Upper lobe of left lung (tissue), 6 donors: ENCODE measurements around the gene LCN15. TPM values are rescaled to one million over a fixed set of nuclear protein-coding genes. Genes with fewer than 3 reads are reported as not detected.
A peak's percentile ranks its signal among the peaks of the same experiment; 100 is the strongest.

Experiments
- ATAC-seq, 2 donors: fragments of 200-7000 bp; cut with Tn5 transposase; one replicate each; pipeline ENCODE4 v1.9.1; 2022; ENCODE audit warnings: mild to moderate bottlenecking in 2 of 2, moderate library complexity in 2 of 2; ENCODE audit not compliant: low FRiP score in 2 of 2
- DNase-seq, 2 donors: peaks; one replicate each; pipeline ENCODE4 v3.0.0-alpha.2; 2019 to 2020
- H3K27ac ChIP-seq, 4 donors: fragments of 200-600 bp; sonication (generic); one replicate each; pipeline ENCODE4 v1.5.1; 2016 to 2019
- H3K27me3 ChIP-seq, 4 donors: fragments of 200-600 bp; sonication (generic); one replicate each; pipeline ENCODE4 v1.5.1; 2017 to 2019
- H3K36me3 ChIP-seq, 4 donors: fragments of 200-600 bp; sonication (generic); one replicate each; pipeline ENCODE4 v1.5.1; 2016 to 2019
- H3K4me1 ChIP-seq, 4 donors: fragments of 200-600 bp; sonication (generic); one replicate each; pipeline ENCODE4 v1.5.1; 2018 to 2019
- H3K4me3 ChIP-seq, 4 donors: fragments of 200-600 bp; sonication (generic); one replicate each; pipeline ENCODE4 v1.5.1; 2017 to 2019; ENCODE audit warnings: mild to moderate bottlenecking in 2 of 4, moderate library complexity in 1 of 4
- H3K9me3 ChIP-seq, 4 donors: fragments of 200-600 bp; sonication (generic); one replicate each; pipeline ENCODE4 v1.5.1; 2018 to 2019
- EP300 ChIP-seq, 4 donors: sonication (generic); formaldehyde crosslinking; IDR thresholded peaks; one replicate each; pipeline ENCODE4 v1.5.1; 2017; ENCODE audit warnings: antibody characterized with exemption in 4 of 4, control low read depth in 2 of 4
- POLR2A ChIP-seq, 4 donors: fragments of 450-650 bp; IDR thresholded peaks; one replicate each; pipeline ENCODE4 v1.5.1; 2016 to 2017; ENCODE audit warnings: antibody characterized with exemption in 4 of 4, mild to moderate bottlenecking in 2 of 4
- POLR2AphosphoS5 ChIP-seq, 2 donors: sonication (generic); formaldehyde crosslinking; IDR thresholded peaks; one replicate each; pipeline ENCODE4 v1.5.1; 2017; ENCODE audit warnings: antibody characterized with exemption in 2 of 2
- WGBS, 2 donors: methylation state at CpG; one replicate each; pipeline ENCODE4 v1.1.5; 2017 to 2018; 5-methylcytosine and 5-hydroxymethylcytosine counted together
- total RNA-seq, 6 donors: library from RNA; depleted of rRNA in 4 of 6; stranded (reverse); fragments of >200 nt in 4 of 6; gene quantifications; one replicate each; pipeline versions ENCODE4 v1.1.0 to v1.2.1, GENCODE V29; 2016 to 2021
- TF ChIP-seq, protein P1 (sequence below), 6 experiments: fragments of 450-650 bp in 4 of 6; fragments of 200-600 bp in 2 of 6; sonication (generic) in 2 of 6; IDR thresholded peaks; one replicate each; pipeline ENCODE4 v1.5.1; 2016 to 2019; ENCODE audit warnings: antibody characterized with exemption in 6 of 6
- donor health status: DM: no; HTN: no; CAD: no; lungs with moderate emphysema.
- donor health status: DM: no; HTN: yes; CAD: no; lungs with severe emphysema.

LCN15 gene
- total RNA-seq, 6 donors from 2014 or later = 0.23 TPM; not detected in 5

DNA sequence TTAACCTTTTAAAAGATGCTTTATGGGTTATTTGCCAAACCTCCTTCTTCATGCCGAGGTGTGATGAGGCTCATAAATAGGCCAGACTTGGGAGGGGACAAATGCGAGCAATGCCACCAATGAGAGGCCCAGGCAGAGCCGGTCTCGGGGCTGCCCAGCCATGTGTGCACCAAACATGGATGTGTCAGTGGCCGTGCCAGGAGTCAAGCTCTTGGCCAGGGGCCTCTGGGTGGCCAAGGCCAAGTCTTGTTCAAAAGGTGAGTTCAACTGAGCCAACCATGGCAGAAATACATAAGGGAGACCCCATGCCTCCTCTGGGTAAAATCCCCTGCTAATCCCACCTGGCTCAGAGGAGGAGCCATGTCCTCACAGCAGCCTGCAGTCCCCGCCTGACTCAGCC lies 10.9 kb upstream of the LCN15 start:
- Histone ChIP-seq H3K9me3 (peaks cover 0 to 8% (median 2%) of the 10 kb centered on the region in 4 donors), H3K4me1 (no peaks in the 10 kb centered on the region), H3K27ac (no peak overlapping the region), H3K27me3 (no peaks in the 10 kb centered on the region), H3K36me3 (no peaks in the 10 kb centered on the region), H3K4me3 (no peak overlapping the region)
- ATAC-seq (peak in 1 of 2 donors; percentile 34), DNase-seq (peak in 1 of 2 donors; percentile 36)
- no peak for TF ChIP-seq POLR2AphosphoS5 (IDR thresholded peaks at IDR 0.05)
- TF ChIP-seq EP300 (IDR thresholded peaks at IDR 0.05) = no peak
- TF ChIP-seq POLR2A (IDR thresholded peaks at IDR 0.05) = no peak
- TF ChIP-seq, protein P1, sequence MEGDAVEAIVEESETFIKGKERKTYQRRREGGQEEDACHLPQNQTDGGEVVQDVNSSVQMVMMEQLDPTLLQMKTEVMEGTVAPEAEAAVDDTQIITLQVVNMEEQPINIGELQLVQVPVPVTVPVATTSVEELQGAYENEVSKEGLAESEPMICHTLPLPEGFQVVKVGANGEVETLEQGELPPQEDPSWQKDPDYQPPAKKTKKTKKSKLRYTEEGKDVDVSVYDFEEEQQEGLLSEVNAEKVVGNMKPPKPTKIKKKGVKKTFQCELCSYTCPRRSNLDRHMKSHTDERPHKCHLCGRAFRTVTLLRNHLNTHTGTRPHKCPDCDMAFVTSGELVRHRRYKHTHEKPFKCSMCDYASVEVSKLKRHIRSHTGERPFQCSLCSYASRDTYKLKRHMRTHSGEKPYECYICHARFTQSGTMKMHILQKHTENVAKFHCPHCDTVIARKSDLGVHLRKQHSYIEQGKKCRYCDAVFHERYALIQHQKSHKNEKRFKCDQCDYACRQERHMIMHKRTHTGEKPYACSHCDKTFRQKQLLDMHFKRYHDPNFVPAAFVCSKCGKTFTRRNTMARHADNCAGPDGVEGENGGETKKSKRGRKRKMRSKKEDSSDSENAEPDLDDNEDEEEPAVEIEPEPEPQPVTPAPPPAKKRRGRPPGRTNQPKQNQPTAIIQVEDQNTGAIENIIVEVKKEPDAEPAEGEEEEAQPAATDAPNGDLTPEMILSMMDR (IDR thresholded peaks at IDR 0.05) = no peak
- WGBS, 2 donors = 67 to 90% methylated on average over 1 to 6 of the region's 6 CpGs

DNA sequence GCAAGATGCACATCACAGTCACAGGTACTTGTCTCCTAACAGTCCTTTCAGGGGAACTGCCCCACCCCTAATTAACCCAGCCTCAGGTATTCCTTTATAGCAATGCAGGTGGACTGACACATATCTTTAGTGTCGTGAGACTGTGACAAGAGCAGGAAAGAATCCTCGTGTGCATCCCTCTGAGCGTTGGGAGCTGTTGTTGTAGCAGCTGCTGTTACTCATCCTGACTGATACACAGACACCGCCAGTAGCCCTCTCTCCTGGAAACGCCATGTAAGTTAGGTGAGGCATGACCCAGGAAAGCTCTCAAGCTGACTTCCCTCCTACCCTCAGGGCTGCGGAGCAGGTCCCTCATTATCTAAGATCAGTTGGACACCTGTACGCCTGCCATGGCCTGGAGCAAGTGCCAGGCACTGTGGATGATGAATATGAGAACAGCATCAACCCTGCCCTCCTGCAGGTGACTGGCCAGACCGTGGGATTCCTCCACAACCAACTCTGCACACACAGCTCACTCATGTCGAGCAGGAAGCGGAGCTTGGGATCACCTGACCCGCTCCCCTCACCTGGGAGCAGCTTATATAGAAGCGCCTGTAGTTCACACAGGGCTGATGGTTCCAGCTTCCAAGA lies 10.2 kb upstream of the LCN15 start:
- DNase-seq = no peak
- WGBS, 2 donors = 96 to 100% methylated on average over 1 to 12 of the region's 12 CpGs
- Histone ChIP-seq H3K9me3 (peaks cover 0 to 8% (median 2%) of the 10 kb centered on the region in 4 donors), H3K27ac (no peak overlapping the region), H3K4me1 (peaks cover 0 to 3% (median 0%) of the 10 kb centered on the region in 4 donors), H3K27me3 (no peaks in the 10 kb centered on the region), H3K36me3 (no peaks in the 10 kb centered on the region), H3K4me3 (no peak overlapping the region)
- TF ChIP-seq, protein P1 (IDR thresholded peaks at IDR 0.05) = no peak
- no peak for TF ChIP-seq EP300 (IDR thresholded peaks at IDR 0.05)
- no peak for ATAC-seq

DNA sequence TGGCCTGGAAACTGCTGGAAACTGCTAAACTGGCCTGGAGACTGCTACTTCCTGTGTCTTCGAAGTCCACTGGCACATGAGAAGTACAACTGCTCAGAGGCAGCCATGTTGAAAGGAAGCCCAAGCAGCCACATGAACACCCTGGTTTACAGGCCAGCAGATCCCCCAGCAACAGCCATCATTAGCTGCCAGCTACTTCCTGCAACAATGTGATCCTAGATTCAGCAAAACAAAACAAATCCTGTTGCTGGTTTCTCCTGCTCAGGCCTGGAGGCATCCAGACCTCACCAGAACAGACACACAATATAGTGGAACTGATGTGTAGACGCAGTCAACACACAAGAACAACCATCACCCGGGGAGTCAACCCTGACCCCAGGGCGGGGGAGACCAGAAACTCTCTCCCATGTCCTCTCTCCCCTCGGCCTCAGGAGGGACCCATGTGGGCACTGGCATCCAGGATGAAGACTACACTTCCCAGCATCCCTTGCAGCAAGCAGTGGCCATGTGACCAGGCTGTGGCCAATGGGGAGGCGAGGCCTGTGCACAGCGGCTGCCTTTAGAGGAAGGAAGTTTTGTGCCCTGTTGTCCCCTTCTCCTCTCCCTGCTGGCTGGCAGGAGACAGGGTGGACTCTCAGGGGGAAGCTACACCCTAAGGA lies 9.2 kb upstream of the LCN15 start:
- no peaks in the 10 kb centered on the region for H3K27me3 ChIP-seq
- H3K9me3 ChIP-seq = peaks cover 0 to 8% (median 2%) of the 10 kb centered on the region in 4 donors
- no peak overlapping the region for H3K27ac ChIP-seq
- H3K4me3 ChIP-seq = no peak overlapping the region
- TF ChIP-seq POLR2A (IDR thresholded peaks at IDR 0.05) = no peak
- TF ChIP-seq POLR2AphosphoS5 (IDR thresholded peaks at IDR 0.05) = no peak
- TF ChIP-seq, protein P1 (IDR thresholded peaks at IDR 0.05) = no peak
- no peak for TF ChIP-seq EP300 (IDR thresholded peaks at IDR 0.05)
- H3K4me1 ChIP-seq = peaks cover 0 to 3% (median 0%) of the 10 kb centered on the region in 4 donors
- ATAC-seq = peak in 1 of 2 donors; percentile 63
- no peaks in the 10 kb centered on the region for H3K36me3 ChIP-seq
- 68 to 76% methylated on average over 4 to 7 of the region's 7 CpGs for WGBS, 2 donors
- DNase-seq = peak in 1 of 2 donors; percentile 62

DNA sequence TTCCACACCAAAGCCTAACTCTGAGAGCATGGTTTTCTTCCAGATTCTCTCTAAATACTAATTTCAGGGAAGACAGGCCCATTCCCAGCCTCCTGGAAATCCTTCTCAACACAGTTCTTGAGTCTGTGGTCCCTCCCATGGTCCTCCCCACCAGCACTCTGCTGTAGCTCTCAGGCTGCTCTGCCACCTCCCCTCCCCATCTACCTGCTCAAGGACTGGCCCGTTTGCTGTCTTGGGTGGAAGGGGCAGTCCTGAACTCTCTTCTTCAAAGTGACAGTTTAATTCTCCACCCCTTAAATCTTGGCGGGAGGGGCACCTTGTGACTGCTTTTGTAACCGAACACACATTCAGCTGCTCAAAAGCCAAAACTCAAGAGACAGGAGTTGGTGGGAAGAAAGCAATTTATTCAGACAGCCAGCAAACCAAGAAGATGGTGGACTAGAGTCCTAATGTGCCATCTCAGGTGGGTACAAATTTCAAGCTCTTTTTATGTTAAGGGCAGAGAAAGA lies 7.6 kb upstream of the LCN15 start:
- H3K27me3 ChIP-seq = no peaks in the 10 kb centered on the region
- no peak overlapping the region for H3K4me3 ChIP-seq
- peaks cover 0 to 3% (median 0%) of the 10 kb centered on the region in 4 donors for H3K4me1 ChIP-seq
- TF ChIP-seq POLR2A (IDR thresholded peaks at IDR 0.05) (no peak), EP300 (IDR thresholded peaks at IDR 0.05) (no peak), POLR2AphosphoS5 (IDR thresholded peaks at IDR 0.05) (no peak)
- TF ChIP-seq, protein P1 (IDR thresholded peaks at IDR 0.05) = no peak
- ATAC-seq = no peak
- H3K36me3 ChIP-seq = no peaks in the 10 kb centered on the region
- 61 to 74% methylated on average over 3 of the region's 3 CpGs for WGBS, 2 donors
- no peak for DNase-seq
- peaks cover 0 to 8% (median 2%) of the 10 kb centered on the region in 4 donors for H3K9me3 ChIP-seq
- no peak overlapping the region for H3K27ac ChIP-seq
